Pancreas (tissue), 10 donors: Measurements from ENCODE around the gene CLCN4. TPM values are rescaled to one million over a fixed set of nuclear protein-coding genes. Genes with fewer than 3 reads are reported as not detected.

ENCODE experiments used
- ATAC-seq, 4 donors: fragments of 200-7000 bp; cut with Tn5 transposase; one replicate each; pipeline versions ENCODE4 v1.8.0 to v1.9.1; 2020; ENCODE audit warnings: mild to moderate bottlenecking in 4 of 4, moderate library complexity in 4 of 4
- DNase-seq, 6 donors: peaks; one replicate each; pipeline ENCODE4 v3.0.0-alpha.2; 2020
- FAIRE-seq: peaks from 2 replicates; lab custom pipeline; 2012; peaks lifted over from hg19 to GRCh38; lab: Jason Lieb, UNC
- H3K27ac ChIP-seq, 4 donors: fragments of 200-600 bp; sonication (generic); 1 replicate in 3 of 4; 2 replicates in 1 of 4; pipeline versions ENCODE4 v1.5.0 to v1.8.0; 2020
- H3K27me3 ChIP-seq, 4 donors: fragments of 200-600 bp; one replicate each; pipeline ENCODE4 v1.8.0; 2021
- H3K36me3 ChIP-seq, 3 donors: fragments of 200-600 bp; sonication (generic) in 1 of 3; one replicate each; pipeline versions ENCODE4 v1.5.0 to v1.8.0; 2020 to 2021
- H3K4me1 ChIP-seq, 3 donors: fragments of 200-600 bp; one replicate each; pipeline ENCODE4 v1.8.0; 2021
- H3K4me3 ChIP-seq, 4 donors: fragments of 200-600 bp; sonication (generic) in 2 of 4; one replicate each; pipeline versions ENCODE4 v1.5.0 to v1.8.0; 2020 to 2021
- H3K9me3 ChIP-seq, 4 donors: fragments of 200-600 bp; one replicate each; pipeline ENCODE4 v1.8.0; 2021
- CTCF ChIP-seq, 4 donors: fragments of 200-600 bp; sonication (generic) in 3 of 4; IDR thresholded peaks; one replicate each; pipeline versions ENCODE4 v1.5.0 to v1.8.0; 2021; ENCODE audit warnings: antibody characterized with exemption in 4 of 4
- WGBS, 2 donors: extraction: QIAGEN DNeasy Blood & Tissue Kit; methylation state at CpG; one replicate each; pipeline ENCODE4 v1.1.7; 2013; 5-methylcytosine and 5-hydroxymethylcytosine counted together
- intact Hi-C, 3 donors: fragments of 100-400 bp; cut with DNase I; formaldehyde crosslinking; loops; one replicate each; pipeline versions ENCODE4 v1.11.1 to v1.14.2; 2022
- polyA plus RNA-seq, 2 donors: library from polyadenylated mRNA; stranded (reverse); fragments of 200-250 nt; gene quantifications; one replicate each; pipeline ENCODE4 v1.2.3, GENCODE V29; 2013
- total RNA-seq, 6 donors: library from RNA; stranded (reverse); fragmentation: NEBNext Ultra II Directional in 4 of 6; extraction: Animal tissue kit (Norgen Biotek cat#: 25700) in 4 of 6; gene quantifications; one replicate each; pipeline versions ENCODE4 v1.2.1 to v1.2.4, GENCODE V29; 2021 to 2023
- donor health status: healthy with polysubstance abuse.
- donor health status: DM: no; HTN: no; CAD: no; lungs with moderate emphysema.
- donor health status: DM: no; HTN: no; CAD: no.
- donor health status: control.
- donor health status: control.
- donor health status: Bipolar disorder and iron deficiency.
- donor health status: DM: yes; HTN: yes; CAD: no.
- donor health status: DM: no; HTN: no; CAD: no.
- donor health status: DM: no; HTN: no; CAD: no.
- donor health status: DM: yes; HTN: yes; CAD: no.

Gene CLCN4
- total and polyA plus RNA-seq, 8 donors = 0.57 to 4.0 (median 2.4) TPM

- no peaks in the 10 kb centered on the region for H3K27me3 ChIP-seq
- H3K4me1 ChIP-seq = no peaks in the 10 kb centered on the region
- ATAC-seq = no peak
- H3K9me3 ChIP-seq = no peaks in the 10 kb centered on the region
- H3K4me3 ChIP-seq = no peak overlapping the region
- 90 to 97% methylated on average over 13 of the region's 13 CpGs for WGBS, 2 donors
- TF ChIP-seq CTCF (IDR thresholded peaks at IDR 0.05) = no peak
- FAIRE-seq = no peak
- intact Hi-C loops = no loop called here
- H3K27ac ChIP-seq = no peak overlapping the region
- H3K36me3 ChIP-seq = no peaks in the 10 kb centered on the region
- DNase-seq = no peak
These were observed 31.5 kb upstream of the CLCN4 start for GRCh38 chrX:10125248-10125615.

GRCh38 chrX:10126044-10126443, 30.7 kb upstream of the CLCN4 start:
- ATAC-seq (no peak), FAIRE-seq (no peak)
- no peak for TF ChIP-seq CTCF (IDR thresholded peaks at IDR 0.05)

DNA sequence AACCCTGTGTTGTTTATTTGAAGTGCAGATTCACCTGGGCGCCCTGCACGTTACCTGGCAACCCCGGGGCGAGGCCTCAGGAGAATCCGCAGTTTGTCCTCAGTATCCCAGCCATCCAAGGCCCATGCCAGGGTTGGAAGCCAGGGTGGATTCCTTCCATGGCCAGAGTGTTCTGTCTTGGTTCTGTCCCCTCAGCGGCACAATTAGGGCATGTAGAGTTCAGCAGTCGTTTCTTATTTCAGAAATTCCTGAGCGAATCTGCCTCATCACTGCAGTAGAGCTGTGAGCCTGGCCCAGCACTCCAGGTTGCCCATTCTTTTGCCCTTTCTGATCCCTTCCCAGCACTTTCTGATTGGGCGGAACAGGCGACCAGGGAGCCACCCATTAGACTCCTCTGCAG, 29.9 kb upstream of the CLCN4 start:
- no peak for ATAC-seq
- no peaks in the 10 kb centered on the region for H3K27me3 ChIP-seq
- no peak overlapping the region for H3K4me3 ChIP-seq
- DNase-seq = no peak
- no peak overlapping the region for H3K27ac ChIP-seq
- intact Hi-C loops = no loop called here
- H3K4me1 ChIP-seq = no peaks in the 10 kb centered on the region
- no peak for TF ChIP-seq CTCF (IDR thresholded peaks at IDR 0.05)
- no peak for FAIRE-seq
- H3K36me3 ChIP-seq = no peaks in the 10 kb centered on the region
- no peaks in the 10 kb centered on the region for H3K9me3 ChIP-seq
- WGBS, 2 donors = 86 to 96% methylated on average over 10 of the region's 10 CpGs

More at GRCh38 chrX:10126044-10126443, 30.7 kb upstream of the CLCN4 start:
- Histone ChIP-seq H3K9me3 (no peaks in the 10 kb centered on the region), H3K4me3 (no peak overlapping the region), H3K27me3 (no peaks in the 10 kb centered on the region), H3K4me1 (no peaks in the 10 kb centered on the region), H3K27ac (no peak overlapping the region), H3K36me3 (no peaks in the 10 kb centered on the region)
- WGBS, 2 donors = 88 to 93% methylated on average over 22 of the region's 23 CpGs
- intact Hi-C loops = no loop called here
- DNase-seq = no peak

DNA sequence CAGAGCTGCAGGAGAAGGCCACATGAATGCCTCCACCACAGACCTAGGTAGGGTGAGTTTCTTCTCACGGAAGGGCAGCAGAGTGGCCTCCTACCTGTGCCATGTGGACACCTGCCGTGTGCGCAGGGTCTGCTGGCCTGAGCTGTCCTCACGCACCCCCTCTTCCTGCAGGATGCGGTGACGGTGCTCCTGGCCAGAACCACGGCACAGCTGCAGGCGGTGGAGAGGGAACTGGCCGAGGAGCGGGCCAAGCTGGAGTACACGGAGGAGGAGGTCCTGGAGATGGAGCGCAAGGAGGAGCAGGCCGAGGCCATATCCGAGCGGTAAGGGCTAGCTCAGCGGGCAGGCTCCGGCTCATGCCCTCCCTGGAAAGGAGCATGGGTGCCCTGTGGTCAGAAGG, 28.4 kb upstream of the CLCN4 start:
- TF ChIP-seq CTCF (IDR thresholded peaks at IDR 0.05) = no peak
- Histone ChIP-seq H3K9me3 (no peaks in the 10 kb centered on the region), H3K27me3 (no peaks in the 10 kb centered on the region), H3K4me3 (no peak overlapping the region), H3K27ac (no peak overlapping the region), H3K4me1 (no peaks in the 10 kb centered on the region), H3K36me3 (no peaks in the 10 kb centered on the region)
- FAIRE-seq (no peak), DNase-seq (no peak), ATAC-seq (no peak)
- WGBS, 2 donors = 91 to 95% methylated on average over 17 of the region's 17 CpGs
- intact Hi-C loops = no loop called here

DNA sequence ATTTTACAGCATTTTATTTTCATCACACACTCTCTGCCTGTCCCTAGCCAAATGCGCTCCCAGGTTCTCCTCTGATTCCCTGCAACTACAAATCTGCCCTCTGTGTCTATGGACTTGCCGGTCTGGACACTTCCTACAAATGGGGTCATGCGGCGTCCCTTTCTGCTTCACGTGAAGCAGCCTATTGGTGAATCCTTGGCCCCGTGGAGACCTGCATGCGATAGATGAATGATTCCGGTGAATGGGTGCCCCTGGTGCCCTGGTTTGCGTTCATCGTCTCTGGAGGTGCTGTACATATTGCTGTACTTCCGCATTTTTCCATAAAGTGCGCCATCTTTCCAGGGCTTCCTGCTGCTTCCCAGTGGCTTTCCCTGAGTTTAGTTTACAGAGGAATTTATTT, 27.5 kb upstream of the CLCN4 start:
- no peak for TF ChIP-seq CTCF (IDR thresholded peaks at IDR 0.05)
- DNase-seq = no peak
- H3K27me3 ChIP-seq = no peaks in the 10 kb centered on the region
- no peak overlapping the region for H3K4me3 ChIP-seq
- ATAC-seq = no peak
- H3K36me3 ChIP-seq = no peaks in the 10 kb centered on the region
- WGBS, 2 donors = 92 to 97% methylated on average over 12 of the region's 12 CpGs
- no peaks in the 10 kb centered on the region for H3K4me1 ChIP-seq
- H3K27ac ChIP-seq = no peak overlapping the region
- no peaks in the 10 kb centered on the region for H3K9me3 ChIP-seq
- FAIRE-seq = no peak
- intact Hi-C loops = no loop called here
